HepG2 (cell line): ENCODE results near the gene BPIFB4. TPM values are rescaled to one million over a fixed set of nuclear protein-coding genes. Genes with fewer than 3 reads are reported as not detected.

Experiments
- ARNT2 ChIP-seq: sonication (generic); formaldehyde crosslinking; IDR thresholded peaks from 2 replicates; pipeline ENCODE4 v1.8.0; 2022; ENCODE audit warnings: mild to moderate bottlenecking, low read depth, missing genetic modification reagents, moderate library complexity
- BORCS8-MEF2B ChIP-seq: sonication (generic); formaldehyde crosslinking; IDR thresholded peaks from 2 replicates; pipeline ENCODE4 v1.8.0; 2022; ENCODE audit warnings: mild to moderate bottlenecking, missing genetic modification reagents
- CBFB ChIP-seq: sonication (generic); formaldehyde crosslinking; IDR thresholded peaks from 2 replicates; pipeline ENCODE4 v1.4.0; 2020; ENCODE audit warnings: missing genetic modification reagents
- GLI4 ChIP-seq: sonication (generic); formaldehyde crosslinking; IDR thresholded peaks from 2 replicates; pipeline ENCODE4 v1.5.1; 2020; ENCODE audit warnings: missing genetic modification reagents, mild to moderate bottlenecking, moderate library complexity, borderline replicate concordance
- ISX ChIP-seq: sonication (generic); formaldehyde crosslinking; conservative IDR thresholded peaks from 2 replicates; pipeline ENCODE4 v1.5.0; 2020; ENCODE audit warnings: missing genetic modification reagents
- MATR3 ChIP-seq: sonication (generic); formaldehyde crosslinking; IDR thresholded peaks from 2 replicates; pipeline ENCODE4 v1.4.0; 2020; ENCODE audit warnings: missing genetic modification reagents
- MIER2 ChIP-seq: IDR thresholded peaks from 2 replicates; pipeline ENCODE4 v1.6.1; 2016; ENCODE audit warnings: missing biosample characterization, missing genetic modification reagents
- MTF1 ChIP-seq: sonication (generic); formaldehyde crosslinking; IDR thresholded peaks from 2 replicates; pipeline ENCODE4 v1.5.0; 2020; ENCODE audit warnings: missing genetic modification reagents
- NR3C1 ChIP-seq: sonication (generic); formaldehyde crosslinking; IDR thresholded peaks from 2 replicates; pipeline ENCODE4 v1.4.0; 2020; ENCODE audit warnings: missing genetic modification reagents
- PAF1 ChIP-seq: IDR thresholded peaks from 2 replicates; pipeline ENCODE4 v1.6.1; 2016; ENCODE audit warnings: missing genetic modification reagents, missing compliant biosample characterization
- SMARCC2 ChIP-seq: fragments of 450-650 bp; IDR thresholded peaks from 2 replicates; pipeline ENCODE4 v1.6.1; 2017; ENCODE audit warnings: antibody characterized with exemption, mild to moderate bottlenecking
- ZNF441 ChIP-seq: sonication (generic); formaldehyde crosslinking; IDR thresholded peaks from 2 replicates; pipeline ENCODE4 v1.7.0; 2021; ENCODE audit warnings: missing genetic modification reagents, borderline replicate concordance
- ZNF547 ChIP-seq: sonication (generic); formaldehyde crosslinking; IDR thresholded peaks from 2 replicates; pipeline ENCODE4 v1.5.1; 2020; ENCODE audit warnings: mild to moderate bottlenecking, missing genetic modification reagents
- ZNF605 ChIP-seq: sonication (generic); formaldehyde crosslinking; IDR thresholded peaks from 2 replicates; pipeline ENCODE4 v1.8.0; 2022; ENCODE audit warnings: mild to moderate bottlenecking, missing genetic modification reagents
- ZNF615 ChIP-seq: sonication (generic); formaldehyde crosslinking; IDR thresholded peaks from 2 replicates; pipeline ENCODE4 v1.5.0; 2020; ENCODE audit warnings: mild to moderate bottlenecking, missing genetic modification reagents, borderline replicate concordance
- ZNF883 ChIP-seq: sonication (generic); formaldehyde crosslinking; IDR thresholded peaks from 2 replicates; pipeline ENCODE4 v1.5.1; 2020; ENCODE audit warnings: mild to moderate bottlenecking, missing genetic modification reagents; ENCODE audit errors: not compliant biosample characterization
- polyA plus RNA-seq, 8 experiments: library from polyadenylated mRNA; depleted of rRNA in 3 of 8; stranded (reverse) in 7 of 8; unstranded in 1 of 8; fragments of >200 nt; fragmentation: Illumina TruSeq in 4 of 8; extraction: Trizol in 4 of 8; gene quantifications; 2 replicates each; pipeline versions ENCODE4 v1.2.1 to v1.2.3, GENCODE V29; 2011 to 2016; ENCODE audit warnings: low read depth in 4 of 8, missing spikeins in 1 of 8, mixed read lengths in 1 of 8; ENCODE audit not compliant: insufficient read depth in 1 of 8
- total RNA-seq, 5 experiments: library from RNA; depleted of rRNA; stranded (reverse); fragments of >200 nt; fragmentation: Illumina TruSeq; extraction: Trizol; gene quantifications; 2 replicates each; pipeline ENCODE4 v1.2.3, GENCODE V29; 2016; ENCODE audit warnings: low read depth in 1 of 5
- TF ChIP-seq, protein P1 (sequence below): sonication (generic); formaldehyde crosslinking; IDR thresholded peaks from 2 replicates; pipeline ENCODE4 v1.4.0; 2020; ENCODE audit warnings: mild to moderate bottlenecking, missing genetic modification reagents, borderline replicate concordance
- TF ChIP-seq, protein P2 (sequence below): IDR thresholded peaks from 2 replicates; pipeline ENCODE4 v1.6.1; 2016; ENCODE audit warnings: missing genetic modification reagents, missing compliant biosample characterization
- TF ChIP-seq, protein P3 (sequence below): IDR thresholded peaks from 2 replicates; pipeline ENCODE4 v1.6.1; 2016; ENCODE audit warnings: low read depth, missing genetic modification reagents, missing compliant biosample characterization
- TF ChIP-seq, protein P4 (sequence below): sonication (generic); formaldehyde crosslinking; IDR thresholded peaks from 2 replicates; pipeline ENCODE4 v1.5.1; 2020; ENCODE audit warnings: missing genetic modification reagents, mild to moderate bottlenecking, borderline replicate concordance
- TF ChIP-seq, protein P5 (sequence below): sonication (generic); formaldehyde crosslinking; IDR thresholded peaks from 2 replicates; pipeline ENCODE4 v1.8.1; 2023; ENCODE audit warnings: mild to moderate bottlenecking, missing genetic modification reagents, borderline replicate concordance

The BPIFB4 gene
- total and polyA plus RNA-seq, 2 of the 13 experiments (the other 11 are each of a cell fraction or from before 2014, with no cell fraction given), result 0.09 TPM; not detected in 1

DNA sequence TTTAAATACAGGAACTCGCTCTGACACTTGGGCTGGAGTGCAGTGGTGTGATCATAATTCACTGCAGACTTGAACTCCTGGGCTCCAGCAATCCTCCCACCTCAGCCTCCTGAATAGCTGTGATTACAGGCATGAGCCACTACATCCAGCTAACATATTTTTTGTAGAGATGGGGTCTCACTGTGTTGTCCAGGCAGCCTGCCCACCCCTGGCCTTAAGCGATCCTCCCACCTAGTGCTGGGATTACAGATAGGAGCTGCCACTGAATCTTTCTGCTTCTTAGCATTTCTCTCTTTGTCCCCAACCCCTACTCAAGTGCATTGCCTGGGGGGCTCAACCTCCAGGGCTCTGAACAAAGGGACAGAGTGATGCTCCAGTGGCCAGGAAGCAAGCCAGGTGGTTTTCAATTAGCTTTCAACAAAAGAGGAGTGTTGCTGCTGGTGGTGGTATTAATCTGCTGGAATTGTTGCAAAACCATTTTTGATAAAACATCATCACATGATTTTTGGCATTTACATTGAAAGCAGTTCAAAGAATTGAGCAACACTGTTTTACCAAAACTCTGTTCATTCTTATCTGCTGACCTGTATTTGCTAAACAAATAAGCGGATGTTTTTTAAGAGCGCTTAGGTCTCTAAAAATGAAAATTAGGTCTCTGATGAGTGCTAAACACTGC lies 48.1 kb downstream of the BPIFB4 start (continued):
- TF ChIP-seq, protein P1, sequence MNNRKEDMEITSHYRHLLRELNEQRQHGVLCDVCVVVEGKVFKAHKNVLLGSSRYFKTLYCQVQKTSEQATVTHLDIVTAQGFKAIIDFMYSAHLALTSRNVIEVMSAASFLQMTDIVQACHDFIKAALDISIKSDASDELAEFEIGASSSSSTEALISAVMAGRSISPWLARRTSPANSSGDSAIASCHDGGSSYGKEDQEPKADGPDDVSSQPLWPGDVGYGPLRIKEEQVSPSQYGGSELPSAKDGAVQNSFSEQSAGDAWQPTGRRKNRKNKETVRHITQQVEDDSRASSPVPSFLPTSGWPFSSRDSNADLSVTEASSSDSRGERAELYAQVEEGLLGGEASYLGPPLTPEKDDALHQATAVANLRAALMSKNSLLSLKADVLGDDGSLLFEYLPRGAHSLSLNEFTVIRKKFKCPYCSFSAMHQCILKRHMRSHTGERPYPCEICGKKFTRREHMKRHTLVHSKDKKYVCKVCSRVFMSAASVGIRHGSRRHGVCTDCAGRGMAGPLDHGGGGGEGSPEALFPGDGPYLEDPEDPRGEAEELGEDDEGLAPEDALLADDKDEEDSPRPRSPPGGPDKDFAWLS (CRISPR knock-in tag), result no peak
- TF ChIP-seq BORCS8-MEF2B (CRISPR knock-in tag), result no peak
- TF ChIP-seq MATR3, result no peak
- no peak for TF ChIP-seq PAF1
- TF ChIP-seq MIER2, result peak; percentile 61; the same call in 1 of the 2 replicates
- TF ChIP-seq ZNF615, result no peak
- no peak for TF ChIP-seq ZNF441 (CRISPR knock-in tag)
- TF ChIP-seq NR3C1 (CRISPR knock-in tag), result no peak
- TF ChIP-seq CBFB (CRISPR knock-in tag), result no peak
- no peak for TF ChIP-seq ARNT2 (CRISPR knock-in tag)
- TF ChIP-seq MTF1 (CRISPR knock-in tag), result no peak
- peak; percentile 69 for TF ChIP-seq ZNF605 (CRISPR knock-in tag)
- TF ChIP-seq ZNF883, result no peak
- TF ChIP-seq, protein P2, sequence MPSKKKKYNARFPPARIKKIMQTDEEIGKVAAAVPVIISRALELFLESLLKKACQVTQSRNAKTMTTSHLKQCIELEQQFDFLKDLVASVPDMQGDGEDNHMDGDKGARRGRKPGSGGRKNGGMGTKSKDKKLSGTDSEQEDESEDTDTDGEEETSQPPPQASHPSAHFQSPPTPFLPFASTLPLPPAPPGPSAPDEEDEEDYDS (CRISPR knock-in tag), result no peak
- TF ChIP-seq GLI4, result no peak
- TF ChIP-seq, protein P3, sequence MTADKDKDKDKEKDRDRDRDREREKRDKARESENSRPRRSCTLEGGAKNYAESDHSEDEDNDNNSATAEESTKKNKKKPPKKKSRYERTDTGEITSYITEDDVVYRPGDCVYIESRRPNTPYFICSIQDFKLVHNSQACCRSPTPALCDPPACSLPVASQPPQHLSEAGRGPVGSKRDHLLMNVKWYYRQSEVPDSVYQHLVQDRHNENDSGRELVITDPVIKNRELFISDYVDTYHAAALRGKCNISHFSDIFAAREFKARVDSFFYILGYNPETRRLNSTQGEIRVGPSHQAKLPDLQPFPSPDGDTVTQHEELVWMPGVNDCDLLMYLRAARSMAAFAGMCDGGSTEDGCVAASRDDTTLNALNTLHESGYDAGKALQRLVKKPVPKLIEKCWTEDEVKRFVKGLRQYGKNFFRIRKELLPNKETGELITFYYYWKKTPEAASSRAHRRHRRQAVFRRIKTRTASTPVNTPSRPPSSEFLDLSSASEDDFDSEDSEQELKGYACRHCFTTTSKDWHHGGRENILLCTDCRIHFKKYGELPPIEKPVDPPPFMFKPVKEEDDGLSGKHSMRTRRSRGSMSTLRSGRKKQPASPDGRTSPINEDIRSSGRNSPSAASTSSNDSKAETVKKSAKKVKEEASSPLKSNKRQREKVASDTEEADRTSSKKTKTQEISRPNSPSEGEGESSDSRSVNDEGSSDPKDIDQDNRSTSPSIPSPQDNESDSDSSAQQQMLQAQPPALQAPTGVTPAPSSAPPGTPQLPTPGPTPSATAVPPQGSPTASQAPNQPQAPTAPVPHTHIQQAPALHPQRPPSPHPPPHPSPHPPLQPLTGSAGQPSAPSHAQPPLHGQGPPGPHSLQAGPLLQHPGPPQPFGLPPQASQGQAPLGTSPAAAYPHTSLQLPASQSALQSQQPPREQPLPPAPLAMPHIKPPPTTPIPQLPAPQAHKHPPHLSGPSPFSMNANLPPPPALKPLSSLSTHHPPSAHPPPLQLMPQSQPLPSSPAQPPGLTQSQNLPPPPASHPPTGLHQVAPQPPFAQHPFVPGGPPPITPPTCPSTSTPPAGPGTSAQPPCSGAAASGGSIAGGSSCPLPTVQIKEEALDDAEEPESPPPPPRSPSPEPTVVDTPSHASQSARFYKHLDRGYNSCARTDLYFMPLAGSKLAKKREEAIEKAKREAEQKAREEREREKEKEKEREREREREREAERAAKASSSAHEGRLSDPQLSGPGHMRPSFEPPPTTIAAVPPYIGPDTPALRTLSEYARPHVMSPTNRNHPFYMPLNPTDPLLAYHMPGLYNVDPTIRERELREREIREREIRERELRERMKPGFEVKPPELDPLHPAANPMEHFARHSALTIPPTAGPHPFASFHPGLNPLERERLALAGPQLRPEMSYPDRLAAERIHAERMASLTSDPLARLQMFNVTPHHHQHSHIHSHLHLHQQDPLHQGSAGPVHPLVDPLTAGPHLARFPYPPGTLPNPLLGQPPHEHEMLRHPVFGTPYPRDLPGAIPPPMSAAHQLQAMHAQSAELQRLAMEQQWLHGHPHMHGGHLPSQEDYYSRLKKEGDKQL (CRISPR knock-in tag), result peak; percentile 45; the same call in 1 of the 2 replicates
- TF ChIP-seq ISX (CRISPR knock-in tag), result no peak
- no peak for TF ChIP-seq ZNF547
- TF ChIP-seq SMARCC2, result no peak
- TF ChIP-seq, protein P4, sequence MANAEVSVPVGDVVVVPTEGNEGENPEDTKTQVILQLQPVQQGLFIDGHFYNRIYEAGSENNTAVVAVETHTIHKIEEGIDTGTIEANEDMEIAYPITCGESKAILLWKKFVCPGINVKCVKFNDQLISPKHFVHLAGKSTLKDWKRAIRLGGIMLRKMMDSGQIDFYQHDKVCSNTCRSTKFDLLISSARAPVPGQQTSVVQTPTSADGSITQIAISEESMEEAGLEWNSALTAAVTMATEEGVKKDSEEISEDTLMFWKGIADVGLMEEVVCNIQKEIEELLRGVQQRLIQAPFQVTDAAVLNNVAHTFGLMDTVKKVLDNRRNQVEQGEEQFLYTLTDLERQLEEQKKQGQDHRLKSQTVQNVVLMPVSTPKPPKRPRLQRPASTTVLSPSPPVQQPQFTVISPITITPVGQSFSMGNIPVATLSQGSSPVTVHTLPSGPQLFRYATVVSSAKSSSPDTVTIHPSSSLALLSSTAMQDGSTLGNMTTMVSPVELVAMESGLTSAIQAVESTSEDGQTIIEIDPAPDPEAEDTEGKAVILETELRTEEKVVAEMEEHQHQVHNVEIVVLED (CRISPR knock-in tag), result no peak
- TF ChIP-seq, protein P5, sequence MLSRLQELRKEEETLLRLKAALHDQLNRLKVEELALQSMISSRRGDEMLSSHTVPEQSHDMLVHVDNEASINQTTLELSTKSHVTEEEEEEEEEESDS (CRISPR knock-in tag), result no peak
